IPS DF 4.7 (cell line): ENCODE measurements around the gene CELSR2.
"Not testable (repeated sequence)": the region's sequence is repeated elsewhere in the genome, so short reads cannot be mapped to it uniquely, and the experiment has no call there.

Source experiments
- DNase-seq: peaks from one replicate; pipeline ENCODE4 v3.0.0-alpha.2; 2013; ENCODE audit warnings: low spot score; ENCODE audit errors: extremely low read depth

CELSR2 gene

GRCh38 chr1:109279615-109280278, 30.4 kb downstream of the CELSR2 start:
- DNase-seq: no peak

DNA sequence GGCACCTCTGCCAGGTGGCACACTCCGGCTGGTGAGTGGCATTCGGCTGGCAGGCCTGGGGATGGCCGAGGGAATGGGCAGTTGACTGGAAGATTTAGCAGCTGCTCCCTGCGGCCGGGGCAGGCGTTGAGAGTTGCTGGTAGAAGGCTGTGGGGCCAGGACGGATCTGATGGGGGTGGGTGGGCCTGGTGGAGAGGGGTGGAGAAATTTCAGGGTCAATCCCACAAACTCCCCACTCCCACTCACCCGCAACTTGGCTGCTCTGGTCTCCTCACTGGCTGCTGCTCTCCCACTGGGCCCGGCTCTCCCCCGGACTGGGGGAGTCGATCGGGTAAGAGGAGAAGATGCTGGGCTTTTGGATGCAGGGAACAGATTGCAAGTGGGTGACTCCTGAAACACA, 31.5 kb downstream of the CELSR2 start:
- DNase-seq: no peak

DNA sequence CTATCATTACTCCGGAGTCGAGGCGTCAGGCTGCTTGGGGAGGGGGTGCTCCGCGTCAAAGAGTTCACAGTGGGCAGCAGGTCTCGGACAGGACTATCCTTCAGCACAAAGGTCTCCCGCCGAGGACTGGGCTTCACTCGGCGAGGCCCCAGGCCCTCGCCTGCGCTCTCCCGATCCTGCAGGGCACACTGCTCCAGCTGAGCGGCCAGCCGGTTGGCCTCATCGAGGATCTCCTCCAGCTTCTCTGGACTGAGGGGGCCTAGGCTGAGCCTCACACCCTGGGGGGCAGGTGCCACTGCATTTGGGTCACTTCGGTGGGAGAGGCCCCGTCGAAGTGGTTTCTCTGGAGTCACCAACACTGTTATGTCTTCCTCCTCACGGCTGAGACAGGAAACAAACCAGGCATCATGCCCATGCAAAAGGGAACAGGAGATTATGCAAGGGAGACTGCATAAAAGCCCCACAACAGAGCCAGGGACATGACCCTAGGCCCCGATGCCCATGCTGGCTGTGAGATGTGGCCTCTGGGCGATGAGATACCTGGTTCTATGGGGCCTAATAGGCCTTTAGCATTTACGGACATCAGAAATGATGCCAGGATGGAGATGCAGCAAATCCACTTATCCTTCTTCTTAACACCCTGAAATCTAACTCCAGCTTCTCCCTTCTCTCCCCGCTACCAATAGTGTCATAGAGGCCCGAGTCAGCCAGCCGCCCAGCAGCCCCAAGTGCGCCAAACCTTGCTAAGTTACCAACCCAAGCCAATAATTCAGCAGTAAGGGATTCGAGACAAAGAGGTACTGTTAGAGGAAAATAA, 32.5 kb downstream of the CELSR2 start:
- no peak for DNase-seq

GRCh38 chr1:109282497-109282951, 33.2 kb downstream of the CELSR2 start:
- DNase-seq: no peak

- DNase-seq: peak; percentile 64
These were observed 33.8 kb downstream of the CELSR2 start, which contains the start of gene PSRC1 for GRCh38 chr1:109282952-109283747. TSS of gene PSRC1 (minus strand) at chr1:109283145.

DNA sequence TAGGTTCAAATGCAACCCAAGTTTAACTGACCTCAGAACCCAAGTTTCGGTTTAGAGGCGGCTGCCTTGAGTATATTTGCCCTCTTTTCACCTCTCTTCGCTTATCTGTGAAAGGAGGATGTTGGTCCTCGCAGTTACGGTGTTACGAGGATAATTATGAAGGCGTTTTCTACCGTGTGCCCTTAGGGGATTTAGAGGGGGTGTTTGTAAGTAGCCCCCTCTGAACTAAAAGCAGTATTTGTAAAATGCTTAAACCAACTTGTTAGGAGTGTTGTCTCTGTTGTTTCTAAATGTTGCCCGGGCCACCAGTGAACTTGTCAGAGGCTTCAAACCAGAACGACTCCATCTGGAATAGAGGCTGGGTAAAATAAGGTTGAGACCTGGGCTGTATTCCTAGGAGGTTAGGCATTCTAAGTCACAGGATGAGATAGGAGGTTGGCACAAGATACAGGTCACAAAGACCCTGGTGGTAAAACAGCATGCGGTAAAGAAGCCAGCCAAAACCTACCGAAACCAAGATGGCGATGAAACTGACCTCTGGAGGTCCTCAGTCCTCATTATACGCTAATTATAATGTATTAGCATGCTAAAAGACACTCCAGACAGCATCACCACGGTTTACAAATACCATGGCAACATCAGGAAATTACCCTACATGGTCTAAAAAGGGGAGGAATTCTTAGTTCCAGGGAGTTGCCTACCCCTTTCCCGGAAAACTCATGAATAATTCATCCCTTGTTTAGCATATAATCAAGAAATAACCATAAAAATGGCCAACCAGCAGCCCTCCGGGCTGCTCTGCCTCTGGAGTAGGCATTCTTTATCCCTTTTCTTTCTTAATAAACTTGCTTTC, 34.6 kb downstream of the CELSR2 start:
- DNase-seq: no peak

GRCh38 chr1:109286762-109287161, 37.4 kb downstream of the CELSR2 start:
- DNase-seq: not testable (repeated sequence)

DNA sequence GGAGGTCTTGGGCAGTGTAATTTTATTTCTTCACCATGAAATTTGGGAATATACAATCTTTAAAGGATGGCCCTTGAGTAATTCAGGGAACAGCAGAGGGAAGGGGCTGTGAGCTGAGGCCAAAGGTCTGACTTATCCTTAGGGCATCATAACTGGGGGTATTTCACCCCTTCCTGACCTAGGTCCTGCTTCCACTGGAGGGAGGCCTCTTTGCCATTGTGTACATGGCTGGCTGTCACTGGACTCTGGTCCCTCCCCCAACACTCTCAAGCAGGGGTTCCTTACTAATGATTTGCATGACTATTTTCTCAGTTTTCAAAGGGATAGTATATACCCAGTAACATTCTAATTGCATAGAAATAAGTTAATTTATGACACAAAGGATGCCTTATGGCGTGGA, 40.8 kb downstream of the CELSR2 start:
- no peak for DNase-seq

GRCh38 chr1:109290998-109291397, 41.7 kb downstream of the CELSR2 start:
- DNase-seq: no peak

GRCh38 chr1:109292364-109292763, 43.0 kb downstream of the CELSR2 start:
- DNase-seq: no peak

GRCh38 chr1:109293026-109293425, 43.7 kb downstream of the CELSR2 start:
- no peak for DNase-seq

- no peak for DNase-seq
These were observed 45.1 kb downstream of the CELSR2 start for GRCh38 chr1:109294481-109294880.

DNA sequence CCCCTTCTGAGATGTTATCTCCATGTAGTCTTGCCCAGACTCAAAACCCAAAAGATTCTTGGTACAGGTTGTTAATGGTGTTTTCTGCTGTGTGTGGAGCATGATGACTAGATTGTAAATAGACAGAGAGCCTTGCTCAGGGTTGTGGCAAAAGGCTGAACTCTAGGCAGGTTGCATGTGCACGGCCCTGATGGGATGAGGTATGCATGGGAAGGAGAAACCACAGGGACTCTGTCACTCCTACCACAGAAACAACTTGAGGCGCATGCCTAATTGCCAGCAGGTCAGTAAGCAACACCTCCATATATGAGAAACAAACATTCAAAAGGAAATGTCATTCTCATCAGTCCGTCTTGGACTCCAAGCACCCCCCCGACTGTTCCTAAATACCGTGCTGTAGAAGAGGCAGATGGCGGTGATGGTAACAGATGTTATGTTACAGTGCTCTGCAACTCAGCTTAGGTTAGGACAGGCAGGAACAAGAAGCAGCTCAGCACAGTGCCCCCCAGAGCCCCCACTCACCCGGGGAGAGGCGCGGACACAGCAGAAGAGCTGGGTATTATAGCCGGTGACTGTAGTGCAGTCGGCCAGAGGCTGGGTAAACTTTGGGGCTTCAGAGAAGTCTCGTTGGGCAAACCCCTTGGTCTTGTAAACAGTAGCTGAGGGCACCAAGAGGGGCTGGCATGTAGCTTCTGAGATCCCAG, 46.5 kb downstream of the CELSR2 start:
- DNase-seq: no peak

- no peak for DNase-seq
These were observed 47.4 kb downstream of the CELSR2 start for GRCh38 chr1:109296782-109297181.

- DNase-seq: no peak
These were observed 49.6 kb downstream of the CELSR2 start for GRCh38 chr1:109298666-109299557.

GRCh38 chr1:109299558-109300343, 50.4 kb downstream of the CELSR2 start:
- DNase-seq: no peak

- no peak for DNase-seq
These were observed 51.4 kb downstream of the CELSR2 start for GRCh38 chr1:109300650-109301151.

DNA sequence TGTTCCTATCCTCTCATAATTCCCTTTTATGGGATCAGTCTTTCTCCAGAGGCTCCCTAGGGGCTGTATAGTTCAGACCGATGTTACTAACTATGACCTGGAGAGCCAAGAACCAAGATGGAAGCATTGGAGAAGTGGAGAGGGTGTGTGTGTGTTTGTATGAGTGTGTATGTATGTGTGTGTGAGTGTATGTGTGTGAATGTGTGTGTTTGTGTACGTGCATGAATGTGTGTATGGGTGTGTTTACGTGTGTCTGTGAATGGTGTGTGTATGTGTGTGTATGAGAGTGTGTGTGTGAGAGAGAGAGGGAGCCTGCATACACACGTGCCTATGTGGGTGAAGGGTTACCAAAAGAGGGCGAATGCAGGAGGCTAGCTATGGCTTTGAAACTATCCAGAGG, 52.5 kb downstream of the CELSR2 start:
- DNase-seq: no peak
